HepG2 (cell line): Measurements from ENCODE around the gene OSBPL1A. TPM values are rescaled to one million over a fixed set of nuclear protein-coding genes. Genes with fewer than 3 reads are reported as not detected.

Experiments
- ATAC-seq: fragments of 200-7000 bp; cut with Tn5 transposase; 3 replicates; pipeline ENCODE4 v1.9.1; 2020; ENCODE audit warnings: mild to moderate bottlenecking, moderate library complexity
- BruUV-seq: library from RNA; stranded (reverse); fragments of 400-500 nt; replicated peaks from 2 replicates; lab custom pipeline; 2021; lab: Mats Ljungman, UMichigan
- CTCF ChIA-PET: fragments of 300-600 bp; formaldehyde crosslinking; extraction: SDS; loops from one replicate; lab custom pipeline; 2021; ENCODE audit warnings: low total read pairs, inconsistent platforms, low intra/inter-chr PET ratio; lab: Yijun Ruan, JAX
- POLR2A ChIA-PET: fragments of 350-600 bp; sonication (Branson Sonifier 250); formaldehyde crosslinking; loops from one replicate; lab custom pipeline; 2020; ENCODE audit warnings: antibody characterized with exemption, inconsistent platforms; lab: Yijun Ruan, JAX
- DNase-seq: peaks from one replicate; pipeline ENCODE4 v3.0.0-alpha.2; 2015; ENCODE audit warnings: low spot score
- FAIRE-seq: peaks from 3 replicates; lab custom pipeline; 2011; peaks lifted over from hg19 to GRCh38; lab: Jason Lieb, UNC
- H2AFZ ChIP-seq: one replicate; pipeline ENCODE4 v1.6.1; 2011; ENCODE audit warnings: low read length, inconsistent platforms
- H3K27ac ChIP-seq: fragments of 300-600 bp; 3 replicates; pipeline ENCODE4 v1.8.0; 2011; ENCODE audit warnings: mixed run types, mild to moderate bottlenecking, mixed read lengths, low read length, inconsistent platforms; ENCODE audit not compliant: insufficient read depth; ENCODE audit errors: extremely low read length
- H3K27me3 ChIP-seq, 2 experiments: fragments of 200-600 bp in 1 of 2; 2 replicates in 1 of 2; 3 replicates in 1 of 2; pipeline versions ENCODE4 v1.6.0 to v1.8.0; 2011; ENCODE audit warnings: low read length in 2 of 2, mild to moderate bottlenecking in 2 of 2, moderate library complexity in 2 of 2, inconsistent platforms in 1 of 2; ENCODE audit not compliant: insufficient read depth in 2 of 2, control insufficient read depth in 1 of 2
- H3K36me3 ChIP-seq, 2 experiments: fragments of 200-600 bp in 1 of 2; replicated peaks in 1 of 2; 2 replicates in 1 of 2; 3 replicates in 1 of 2; pipeline versions ENCODE4 v1.5.1 to v1.8.0; 2011; ENCODE audit warnings: low read length in 2 of 2, inconsistent platforms in 1 of 2; ENCODE audit not compliant: insufficient read depth in 2 of 2, control insufficient read depth in 1 of 2
- H3K4me1 ChIP-seq: 2 replicates; pipeline ENCODE4 v1.5.1; 2012; ENCODE audit warnings: low read length, inconsistent platforms; ENCODE audit not compliant: insufficient read depth
- H3K4me2 ChIP-seq: 2 replicates; pipeline ENCODE4 v1.6.0; 2011; ENCODE audit warnings: low read depth, low read length, inconsistent platforms
- H3K4me3 ChIP-seq, 3 experiments: fragments of 200-600 bp in 1 of 3; sonication (generic), shearing (Covaris generic) in 1 of 3; replicated peaks in 1 of 3; 2 replicates each; pipeline ENCODE4 v1.5.1; 2011 to 2016; ENCODE audit warnings: low read length in 3 of 3, inconsistent platforms in 2 of 3, low read depth in 2 of 3, mild to moderate bottlenecking in 2 of 3, control low read depth in 1 of 3, mixed read lengths in 1 of 3; ENCODE audit not compliant: insufficient read depth in 1 of 3
- H3K79me2 ChIP-seq: one replicate; pipeline ENCODE4 v1.6.1; 2011; ENCODE audit warnings: low read length, inconsistent platforms; ENCODE audit not compliant: insufficient read depth
- H3K9ac ChIP-seq: 2 replicates; pipeline ENCODE4 v1.6.0; 2011; ENCODE audit warnings: mild to moderate bottlenecking, low read depth, low read length, inconsistent platforms; ENCODE audit not compliant: insufficient read depth
- H3K9me3 ChIP-seq: 2 replicates; pipeline ENCODE4 v1.5.1; 2012; ENCODE audit warnings: mild to moderate bottlenecking, low read length
- H4K20me1 ChIP-seq: 2 replicates; pipeline ENCODE4 v1.6.0; 2011; ENCODE audit warnings: inconsistent platforms, mild to moderate bottlenecking, low read length, moderate library complexity; ENCODE audit not compliant: insufficient read depth
- ELF1 ChIP-seq: sonication (generic); formaldehyde crosslinking; IDR thresholded peaks from 2 replicates; pipeline ENCODE4 v1.4.0; 2020; ENCODE audit warnings: missing genetic modification reagents
- GZF1 ChIP-seq: sonication (generic); formaldehyde crosslinking; IDR thresholded peaks from 2 replicates; pipeline ENCODE4 v1.5.1; 2020; ENCODE audit warnings: mild to moderate bottlenecking, missing genetic modification reagents
- HHEX ChIP-seq: IDR thresholded peaks from 2 replicates; pipeline ENCODE4 v1.6.1; 2016; ENCODE audit warnings: control low read depth
- HMGA1 ChIP-seq: sonication (generic); formaldehyde crosslinking; conservative IDR thresholded peaks from 2 replicates; pipeline ENCODE4 v1.4.0; 2020; ENCODE audit warnings: missing genetic modification reagents
- NFE2 ChIP-seq: sonication (generic); formaldehyde crosslinking; IDR thresholded peaks from 2 replicates; pipeline ENCODE4 v1.4.0; 2020; ENCODE audit warnings: missing genetic modification reagents
- NONO ChIP-seq, 2 experiments: fragments of 450-650 bp in 1 of 2; sonication (generic) in 1 of 2; formaldehyde crosslinking in 1 of 2; IDR thresholded peaks in 1 of 2; conservative IDR thresholded peaks in 1 of 2; 2 replicates each; pipeline versions ENCODE4 v1.6.1 to v1.8.0; 2017 to 2022; ENCODE audit warnings: mild to moderate bottlenecking in 1 of 2, missing genetic modification reagents in 1 of 2, moderate library complexity in 1 of 2
- NRL ChIP-seq: sonication (generic); formaldehyde crosslinking; IDR thresholded peaks from 2 replicates; pipeline ENCODE4 v1.5.0; 2020; ENCODE audit warnings: missing genetic modification reagents, mild to moderate bottlenecking, moderate library complexity, borderline replicate concordance
- PRDM15 ChIP-seq: sonication (generic); formaldehyde crosslinking; IDR thresholded peaks from 2 replicates; pipeline ENCODE4 v1.4.0; 2020; ENCODE audit warnings: missing genetic modification reagents
- SRSF4 ChIP-seq: fragments of 200-400 bp; formaldehyde crosslinking; IDR thresholded peaks from one replicate; pipeline ENCODE4 v1.6.1; 2018; ENCODE audit warnings: mild to moderate bottlenecking, low read depth, low read length, moderate library complexity; ENCODE audit not compliant: poor library complexity, severe bottlenecking
- ZNF10 ChIP-seq: sonication (generic); formaldehyde crosslinking; IDR thresholded peaks from 2 replicates; pipeline ENCODE4 v1.4.0; 2020; ENCODE audit warnings: mild to moderate bottlenecking, low read depth, missing genetic modification reagents, borderline replicate concordance
- ZNF17 ChIP-seq: sonication (generic); formaldehyde crosslinking; IDR thresholded peaks from 2 replicates; pipeline ENCODE4 v1.5.0; 2020; ENCODE audit warnings: mild to moderate bottlenecking, missing genetic modification reagents
- ZNF34 ChIP-seq: sonication (generic); formaldehyde crosslinking; IDR thresholded peaks from 2 replicates; pipeline ENCODE4 v1.4.0; 2020; ENCODE audit warnings: mild to moderate bottlenecking, missing genetic modification reagents, borderline replicate concordance
- ZNF367 ChIP-seq: sonication (generic); formaldehyde crosslinking; IDR thresholded peaks from 2 replicates; pipeline ENCODE4 v1.4.0; 2020; ENCODE audit warnings: missing genetic modification reagents, borderline replicate concordance
- ZNF589 ChIP-seq: sonication (generic); formaldehyde crosslinking; conservative IDR thresholded peaks from 2 replicates; pipeline ENCODE4 v1.8.0; 2022; ENCODE audit warnings: mild to moderate bottlenecking, moderate library complexity, missing genetic modification reagents
- ZNF674 ChIP-seq: sonication (generic); formaldehyde crosslinking; IDR thresholded peaks from 2 replicates; pipeline ENCODE4 v1.5.0; 2020; ENCODE audit warnings: low read depth, mild to moderate bottlenecking, missing genetic modification reagents
- ZNF761 ChIP-seq: sonication (generic); formaldehyde crosslinking; conservative IDR thresholded peaks from 2 replicates; pipeline ENCODE4 v1.4.0; 2020; ENCODE audit warnings: mild to moderate bottlenecking, missing genetic modification reagents
- ZNF776 ChIP-seq: sonication (generic); formaldehyde crosslinking; IDR thresholded peaks from 2 replicates; pipeline ENCODE4 v1.4.0; 2020; ENCODE audit warnings: mild to moderate bottlenecking, missing genetic modification reagents
- ZNF83 ChIP-seq: sonication (generic); formaldehyde crosslinking; IDR thresholded peaks from 2 replicates; pipeline ENCODE4 v1.4.0; 2020; ENCODE audit warnings: missing genetic modification reagents, mild to moderate bottlenecking, borderline replicate concordance
- ZSCAN30 ChIP-seq: sonication (generic); formaldehyde crosslinking; IDR thresholded peaks from 2 replicates; pipeline ENCODE4 v1.5.0; 2020; ENCODE audit warnings: mild to moderate bottlenecking, missing genetic modification reagents
- ZSCAN5A ChIP-seq: sonication (generic); formaldehyde crosslinking; IDR thresholded peaks from 2 replicates; pipeline ENCODE4 v1.8.0; 2022; ENCODE audit warnings: mild to moderate bottlenecking, missing genetic modification reagents, borderline replicate concordance
- WGBS: methylation state at CpG from one replicate; pipeline ENCODE4 v1.1.6; 2017; ENCODE audit warnings: low lambda C conversion rate; 5-methylcytosine and 5-hydroxymethylcytosine counted together
- in situ Hi-C: cut with HindIII; loops from 2 replicates; pipeline ENCODE4 v1.10.0; 2017; ENCODE audit warnings: low pct_unique_long_range_greater_than_20kb; ENCODE audit not compliant: extremely low pct_ligation_motif_present
- intact Hi-C: fragments of 100-400 bp; cut with micrococcal nuclease; formaldehyde crosslinking; loops from one replicate; pipeline ENCODE4 v1.10.0; 2022; ENCODE audit not compliant: unreplicated experiment
- polyA plus RNA-seq, 8 experiments: library from polyadenylated mRNA; depleted of rRNA in 3 of 8; stranded (reverse) in 7 of 8; unstranded in 1 of 8; fragments of >200 nt; fragmentation: Illumina TruSeq in 4 of 8; extraction: Trizol in 4 of 8; gene quantifications; 2 replicates each; pipeline versions ENCODE4 v1.2.1 to v1.2.3, GENCODE V29; 2011 to 2016; ENCODE audit warnings: low read depth in 4 of 8, missing spikeins in 1 of 8, mixed read lengths in 1 of 8; ENCODE audit not compliant: insufficient read depth in 1 of 8
- total RNA-seq, 5 experiments: library from RNA; depleted of rRNA; stranded (reverse); fragments of >200 nt; fragmentation: Illumina TruSeq; extraction: Trizol; gene quantifications; 2 replicates each; pipeline ENCODE4 v1.2.3, GENCODE V29; 2016; ENCODE audit warnings: low read depth in 1 of 5

OSBPL1A gene
- total and polyA plus RNA-seq, 2 of the 13 experiments (the other 11 are each of a cell fraction or from before 2014, with no cell fraction given): 0.02 TPM; not detected in 1

- ATAC-seq: no peak
- FAIRE-seq: no peak
- 28% methylated on average over 2 of the region's 2 CpGs for WGBS
- Histone ChIP-seq H3K9ac (no peak overlapping the region), H3K4me2 (no peak overlapping the region), H3K79me2 (no peaks in the 10 kb centered on the region), H3K27ac (no peak overlapping the region), H3K4me1 (no peaks in the 10 kb centered on the region), H2AFZ (no peak overlapping the region), H3K9me3 (no peaks in the 10 kb centered on the region), H3K27me3 (peaks cover 1 to 4% of the 10 kb centered on the region in 2 experiments; a peak in 2 of 5 replicates), H3K4me3 (no peak overlapping the region), H3K36me3 (no peaks in the 10 kb centered on the region), H4K20me1 (no peaks in the 10 kb centered on the region)
- BruUV-seq: no TSS peak
- no peak for DNase-seq
- ChIA-PET POLR2A (no interaction called here), CTCF (no interaction called here)
- in situ Hi-C loops (no loop called here), intact Hi-C loops (no loop called here)
- no peak for TF ChIP-seq HMGA1 (CRISPR knock-in tag)
- TF ChIP-seq ZSCAN5A (CRISPR knock-in tag): no peak
- no peak for TF ChIP-seq ZNF10
- TF ChIP-seq NFE2 (CRISPR knock-in tag): no peak
- TF ChIP-seq ZNF776 (CRISPR knock-in tag): no peak
- no peak for TF ChIP-seq ZNF589 (CRISPR knock-in tag)
- no peak for TF ChIP-seq GZF1 (CRISPR knock-in tag)
- TF ChIP-seq ZNF83 (CRISPR knock-in tag): no peak
- no peak for TF ChIP-seq ZNF17 (CRISPR knock-in tag)
- TF ChIP-seq NONO (IDR thresholded peaks at IDR 0.05): no peak
- no peak for TF ChIP-seq NONO (CRISPR knock-in tag; conservative IDR thresholded peaks at IDR 0.05)
- no peak for TF ChIP-seq ELF1 (CRISPR knock-in tag)
- no peak for TF ChIP-seq PRDM15
- no peak for TF ChIP-seq SRSF4
- no peak for TF ChIP-seq ZNF367 (CRISPR knock-in tag)
- no peak for TF ChIP-seq NRL
- no peak for TF ChIP-seq ZNF761 (CRISPR knock-in tag)
- TF ChIP-seq ZNF674 (CRISPR knock-in tag): no peak
- TF ChIP-seq ZNF34 (CRISPR knock-in tag): no peak
- no peak for TF ChIP-seq ZSCAN30 (CRISPR knock-in tag)
- no peak for TF ChIP-seq HHEX (CRISPR knock-in tag)
Measured at GRCh38 chr18:24181806-24182205, 215.8 kb downstream of the OSBPL1A start.
